GDM1 (cell line): ENCODE data around the gene TMEM62.

Experiments used
- DNase-seq: peaks from one replicate; lab custom pipeline; 2025; lab: John Stamatoyannopoulos, UW

Gene TMEM62

DNA sequence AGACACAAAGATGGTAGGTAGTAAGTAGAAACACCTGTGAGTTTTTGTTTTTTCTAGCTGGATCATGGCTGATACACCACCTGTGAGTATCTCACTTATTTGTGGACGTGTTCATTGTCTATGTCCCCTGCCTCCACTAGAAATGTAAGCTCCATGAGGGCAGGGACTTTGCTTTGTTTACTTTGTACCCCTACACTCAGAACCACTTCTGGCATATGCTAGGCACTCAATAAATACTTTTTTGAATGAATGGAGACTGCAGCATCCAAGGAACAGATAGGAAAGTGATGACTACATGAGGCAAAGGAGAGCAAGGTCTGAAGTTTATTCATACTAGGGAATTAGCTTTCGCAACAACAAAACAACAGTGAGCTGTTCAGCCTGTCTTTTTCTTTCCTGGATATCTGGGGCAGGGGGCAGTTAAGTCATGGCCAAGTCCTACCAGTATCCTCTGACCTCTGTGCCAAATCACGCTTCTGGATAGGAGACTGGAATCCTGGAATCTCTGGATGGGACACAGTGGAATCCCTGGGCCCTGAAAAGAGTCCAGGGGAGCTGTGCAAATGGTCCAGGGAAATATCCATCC is 99.0 kb downstream of the TMEM62 start:
- DNase-seq: no peak
